Measurements from ENCODE around the gene RAB18.

Gene RAB18

DNA sequence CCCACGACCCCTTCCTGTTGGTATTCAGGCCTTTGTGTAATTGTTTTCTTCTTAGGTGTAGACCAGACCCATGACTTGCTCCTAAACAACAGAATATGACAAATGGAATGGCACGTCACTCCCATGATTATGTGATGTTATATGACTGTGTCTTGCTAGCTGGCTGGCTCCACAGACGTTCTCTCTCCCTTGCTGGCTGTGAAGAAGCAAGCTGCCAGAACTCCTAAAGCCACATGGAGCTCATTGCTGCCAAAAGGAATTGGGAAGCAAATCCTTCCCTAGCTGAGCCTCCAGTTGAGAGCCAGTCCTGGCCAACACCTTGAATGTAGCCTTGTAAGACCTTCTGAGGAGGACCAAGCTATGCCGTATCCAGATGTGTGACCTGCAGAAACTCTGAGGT, 74.2 kb downstream of the RAB18 start:
- no peak overlapping the region for H3K27ac ChIP-seq
- TF ChIP-seq ZFX (IDR thresholded peaks at IDR 0.05; ENCODE audit: borderline replicate concordance) (no peak), CTCF (IDR thresholded peaks at IDR 0.05) (no peak)

GRCh38 chr10:27581225-27581624, 77.1 kb downstream of the RAB18 start:
- TF ChIP-seq CTCF (IDR thresholded peaks at IDR 0.05): no peak
- no peak for TF ChIP-seq ZFX (IDR thresholded peaks at IDR 0.05; ENCODE audit: borderline replicate concordance)
- no peak overlapping the region for H3K27ac ChIP-seq

DNA sequence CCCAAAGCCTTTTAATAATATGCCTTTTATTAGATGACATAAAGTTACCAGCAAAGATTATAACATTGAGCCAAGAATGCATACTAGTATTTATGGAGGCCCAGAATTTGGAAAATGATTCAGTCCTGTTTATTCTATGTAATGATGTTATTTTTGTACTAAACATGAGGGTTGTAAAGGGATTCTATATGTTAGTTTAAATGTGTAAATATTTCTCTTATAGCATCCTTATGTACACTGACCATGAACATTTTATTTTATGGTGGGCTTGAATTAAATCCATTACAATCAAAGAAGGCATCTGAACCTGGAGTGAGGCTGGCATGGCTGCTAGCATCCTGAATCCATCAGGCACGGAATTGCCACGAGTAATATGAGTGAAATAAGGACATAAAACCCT, 80.2 kb downstream of the RAB18 start:
- TF ChIP-seq ZFX (IDR thresholded peaks at IDR 0.05; ENCODE audit: borderline replicate concordance): no peak
- no peak for TF ChIP-seq CTCF (IDR thresholded peaks at IDR 0.05)
- H3K27ac ChIP-seq: no peak overlapping the region

Measured in 22Rv1 (cell line).